GM12878 (cell line): Measurements from ENCODE around the gene EMSY. TPM values are rescaled to one million over a fixed set of nuclear protein-coding genes. Genes with fewer than 3 reads are reported as not detected.

Experiments used
- ATAC-seq: fragments of 200-7000 bp; cut with Tn5 transposase; 3 replicates; pipeline ENCODE4 v1.9.1; 2020; ENCODE audit warnings: mild to moderate bottlenecking, moderate library complexity
- BruUV-seq: library from RNA; stranded (reverse); fragments of 400-500 nt; replicated peaks from 2 replicates; lab custom pipeline; 2021; lab: Mats Ljungman, UMichigan
- CTCF ChIA-PET: fragments of 300-600 bp; sonication (Branson Sonifier 250); formaldehyde crosslinking; extraction: SDS; loops from one replicate; lab custom pipeline; 2021; ENCODE audit warnings: inconsistent platforms; lab: Yijun Ruan, JAX
- POLR2A ChIA-PET: fragments of 350-600 bp; formaldehyde crosslinking; extraction: SDS; loops from one replicate; lab custom pipeline; 2021; ENCODE audit warnings: inconsistent platforms; lab: Charles Lee
- RAD21 ChIA-PET: fragments of 300-600 bp; sonication (Branson Sonifier 250); formaldehyde crosslinking; loops from one replicate; lab custom pipeline; 2023; ENCODE audit warnings: antibody characterized with exemption; ENCODE audit not compliant: unreplicated experiment; lab: Charles Lee
- SMC1A ChIA-PET: fragments of 300-600 bp; sonication (Branson Sonifier 250); formaldehyde crosslinking; loops from one replicate; lab custom pipeline; 2023; ENCODE audit not compliant: unreplicated experiment, uncharacterized antibody; lab: Charles Lee
- DNase-seq: peaks from one replicate; pipeline ENCODE4 v3.0.0-alpha.2; 2011; ENCODE audit warnings: low read depth, low spot score
- FAIRE-seq: peaks from 3 replicates; lab custom pipeline; 2011; peaks lifted over from hg19 to GRCh38; lab: Jason Lieb, UNC
- H2AFZ ChIP-seq: 2 replicates; pipeline ENCODE4 v1.6.0; 2011; ENCODE audit warnings: low read depth, low read length, control low read depth; ENCODE audit not compliant: control insufficient read depth
- H3K27ac ChIP-seq: 2 replicates; pipeline ENCODE4 v1.5.1; 2011; ENCODE audit warnings: control low read depth; ENCODE audit not compliant: control insufficient read depth, insufficient read depth
- H3K27me3 ChIP-seq, 2 experiments: replicated peaks in 1 of 2; 2 replicates each; pipeline versions ENCODE4 v1.6.0 to v1.6.1; 2011; ENCODE audit warnings: low read length in 1 of 2; ENCODE audit not compliant: control insufficient read depth in 2 of 2, insufficient read depth in 2 of 2
- H3K36me3 ChIP-seq, 2 experiments: 2 replicates each; pipeline ENCODE4 v1.5.1; 2011; ENCODE audit warnings: low read length in 1 of 2; ENCODE audit not compliant: control insufficient read depth in 2 of 2, insufficient read depth in 2 of 2
- H3K4me1 ChIP-seq: 2 replicates; pipeline ENCODE4 v1.6.1; 2011; ENCODE audit warnings: mild to moderate bottlenecking, low read length, moderate library complexity, mixed read lengths; ENCODE audit not compliant: control insufficient read depth, insufficient read depth
- H3K4me2 ChIP-seq: 2 replicates; pipeline ENCODE4 v1.6.0; 2011; ENCODE audit warnings: control low read depth; ENCODE audit not compliant: control insufficient read depth, insufficient read depth
- H3K4me3 ChIP-seq: fragments of 200-600 bp; sonication (generic); 2 replicates; pipeline ENCODE4 v1.5.1; 2016
- H3K79me2 ChIP-seq: 2 replicates; pipeline ENCODE4 v1.6.0; 2011; ENCODE audit warnings: low read length; ENCODE audit not compliant: control insufficient read depth, insufficient read depth
- H3K9ac ChIP-seq: 2 replicates; pipeline ENCODE4 v1.8.0; 2011; ENCODE audit warnings: low read length, control low read depth, mixed read lengths; ENCODE audit not compliant: control insufficient read depth, insufficient read depth
- H3K9me3 ChIP-seq: replicated peaks from 3 replicates; pipeline ENCODE4 v1.5.1; 2011; ENCODE audit warnings: mild to moderate bottlenecking, low read length; ENCODE audit not compliant: control insufficient read depth, insufficient read depth
- H4K20me1 ChIP-seq: 2 replicates; pipeline ENCODE4 v1.6.0; 2011; ENCODE audit not compliant: control insufficient read depth, insufficient read depth
- BRCA1 ChIP-seq: IDR thresholded peaks from 2 replicates; pipeline ENCODE4 v1.6.1; 2011; ENCODE audit warnings: low read depth, low read length, improper control_type of control experiment
- KAT2A ChIP-seq: conservative IDR thresholded peaks from 2 replicates; pipeline ENCODE4 v1.6.1; 2011; ENCODE audit warnings: low read depth, low read length; ENCODE audit not compliant: control insufficient read depth
- MTA3 ChIP-seq: IDR thresholded peaks from 2 replicates; pipeline ENCODE4 v1.6.1; 2012; ENCODE audit warnings: low read length, inconsistent platforms, borderline replicate concordance
- NFYB ChIP-seq: IDR thresholded peaks from 2 replicates; pipeline ENCODE4 v1.6.1; 2011; ENCODE audit warnings: low read depth, mild to moderate bottlenecking, low read length, improper control_type of control experiment, moderate library complexity; ENCODE audit not compliant: insufficient read depth
- RB1 ChIP-seq: fragments of 450-650 bp; formaldehyde crosslinking; IDR thresholded peaks from 2 replicates; pipeline ENCODE4 v1.6.1; 2017; ENCODE audit warnings: mild to moderate bottlenecking, borderline replicate concordance
- SP1 ChIP-seq: IDR thresholded peaks from one replicate; pipeline ENCODE4 v1.6.1; 2011; ENCODE audit warnings: low read depth, low read length
- SPI1 ChIP-seq: IDR thresholded peaks from 2 replicates; pipeline ENCODE4 v1.6.1; 2011; ENCODE audit warnings: low read depth, mild to moderate bottlenecking, low read length, moderate library complexity, borderline replicate concordance; ENCODE audit not compliant: insufficient read depth
- ZNF24 ChIP-seq: fragments of 450-650 bp; IDR thresholded peaks from 2 replicates; pipeline ENCODE4 v1.6.1; 2017; ENCODE audit warnings: antibody characterized with exemption, mild to moderate bottlenecking
- WGBS: methylation state at CpG from one replicate; pipeline ENCODE4 v1.1.6; 2016; ENCODE audit warnings: low lambda C conversion rate; ENCODE audit not compliant: insufficient replicate concordance, insufficient coverage; ENCODE audit errors: missing lambda C conversion rate; 5-methylcytosine and 5-hydroxymethylcytosine counted together
- in situ Hi-C: fragments of 300-500 bp; cut with MboI; formaldehyde crosslinking; loops from 9 replicates; pipeline ENCODE4 v1.14.3; 2018; ENCODE audit warnings: mixed read lengths
- intact Hi-C: fragments of 100-400 bp; cut with micrococcal nuclease; formaldehyde crosslinking; loops from one replicate; pipeline ENCODE4 v1.14.2; 2022; ENCODE audit not compliant: unreplicated experiment
- polyA plus RNA-seq, 11 experiments: library from polyadenylated mRNA; depleted of rRNA in 4 of 11; unstranded in 6 of 11; stranded (reverse) in 5 of 11; fragments of >200 nt; fragmentation: Nextera tagmentation in 4 of 11; fragmentation: Illumina TruSeq in 1 of 11; extraction: Ambion mirVana in 4 of 11; extraction: Trizol in 1 of 11; gene quantifications; 1 replicate in 1 of 11; 2 replicates in 10 of 11; pipeline versions ENCODE4 v1.2.1 to v1.2.3, GENCODE V29; 2011 to 2016; ENCODE audit warnings: inconsistent platforms in 2 of 11, missing spikeins in 2 of 11, low read depth in 1 of 11
- total RNA-seq, 4 experiments: library from RNA; depleted of rRNA in 3 of 4; stranded (reverse); fragments of >200 nt in 3 of 4; fragmentation: Illumina TruSeq in 1 of 4; extraction: Trizol in 1 of 4; gene quantifications; 2 replicates each; pipeline versions ENCODE4 v1.2.1 to v1.2.3, GENCODE V29; 2013 to 2021
- TF ChIP-seq, protein P1 (sequence below): fragments of 450-650 bp; formaldehyde crosslinking; IDR thresholded peaks from 2 replicates; pipeline ENCODE4 v1.4.0; 2022; ENCODE audit warnings: mild to moderate bottlenecking, moderate library complexity

Gene EMSY
- total and polyA plus RNA-seq, 10 of the 15 experiments (the other 5 are each of a cell fraction or from before 2014, with no cell fraction given): 9.3 to 26.9 (median 13.0) TPM

DNA sequence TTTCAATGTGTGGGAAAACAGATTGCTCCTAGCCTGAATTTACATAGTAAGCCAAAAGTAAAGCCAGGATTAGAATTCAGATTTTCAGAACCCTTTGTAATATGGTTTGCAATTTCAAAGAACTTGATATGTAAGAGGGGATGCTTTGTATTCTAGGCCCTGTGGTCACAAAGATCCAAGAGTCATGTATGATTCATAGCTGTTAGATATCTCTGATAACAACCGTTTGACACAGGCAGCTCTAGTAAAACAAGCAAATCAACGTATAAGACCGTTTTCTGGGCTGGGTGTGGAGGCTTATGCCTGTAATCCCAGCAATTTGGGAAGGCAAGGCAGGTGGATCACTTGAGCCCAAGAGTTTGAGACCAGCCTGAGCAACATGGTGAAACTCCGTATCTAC, 79.6 kb downstream of the EMSY start:
- POLR2A ChIA-PET: no interaction called here
- peaks cover 0 to 11% of the 10 kb centered on the region in 2 experiments; a peak in 2 of 4 replicates for H3K36me3 ChIP-seq
- DNase-seq: no peak
- TF ChIP-seq BRCA1 (no peak), SPI1 (no peak), SP1 (no peak), KAT2A (no peak), MTA3 (no peak), RB1 (no peak), NFYB (no peak), ZNF24 (no peak)
- TF ChIP-seq, protein P1, sequence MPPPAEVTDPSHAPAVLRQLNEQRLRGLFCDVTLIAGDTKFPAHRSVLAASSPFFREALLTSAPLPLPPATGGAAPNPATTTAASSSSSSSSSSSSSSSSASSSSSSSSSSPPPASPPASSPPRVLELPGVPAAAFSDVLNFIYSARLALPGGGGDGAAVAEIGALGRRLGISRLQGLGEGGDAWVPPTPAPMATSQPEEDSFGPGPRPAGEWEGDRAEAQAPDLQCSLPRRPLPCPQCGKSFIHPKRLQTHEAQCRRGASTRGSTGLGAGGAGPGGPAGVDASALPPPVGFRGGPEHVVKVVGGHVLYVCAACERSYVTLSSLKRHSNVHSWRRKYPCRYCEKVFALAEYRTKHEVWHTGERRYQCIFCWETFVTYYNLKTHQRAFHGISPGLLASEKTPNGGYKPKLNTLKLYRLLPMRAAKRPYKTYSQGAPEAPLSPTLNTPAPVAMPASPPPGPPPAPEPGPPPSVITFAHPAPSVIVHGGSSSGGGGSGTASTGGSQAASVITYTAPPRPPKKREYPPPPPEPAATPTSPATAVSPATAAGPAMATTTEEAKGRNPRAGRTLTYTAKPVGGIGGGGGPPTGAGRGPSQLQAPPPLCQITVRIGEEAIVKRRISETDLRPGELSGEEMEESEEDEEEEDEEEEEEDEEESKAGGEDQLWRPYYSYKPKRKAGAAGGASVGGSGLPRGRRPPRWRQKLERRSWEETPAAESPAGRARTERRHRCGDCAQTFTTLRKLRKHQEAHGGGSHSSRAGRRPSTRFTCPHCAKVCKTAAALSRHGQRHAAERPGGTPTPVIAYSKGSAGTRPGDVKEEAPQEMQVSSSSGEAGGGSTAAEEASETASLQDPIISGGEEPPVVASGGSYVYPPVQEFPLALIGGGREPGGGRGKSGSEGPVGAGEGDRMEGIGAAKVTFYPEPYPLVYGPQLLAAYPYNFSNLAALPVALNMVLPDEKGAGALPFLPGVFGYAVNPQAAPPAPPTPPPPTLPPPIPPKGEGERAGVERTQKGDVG (CRISPR knock-in tag): no peak
- TF ChIP-seq, all 136 proteins: peak for 0
- no peak overlapping the region for H3K4me3 ChIP-seq
- ChIA-PET RAD21 (no interaction called here), SMC1A (interaction anchor here (1.3 kb wide), 1 partner anchor 12 kb away, joined by 5 read pairs; no protein-coding TSS in a partner anchor), CTCF (interaction anchor here (1.0 to 1.2 kb wide), 2 partner anchors 11 to 12 kb away, joined by 3 to 5 read pairs; no protein-coding TSS in a partner anchor)
- BruUV-seq: no TSS peak
- no peaks in the 10 kb centered on the region for H4K20me1 ChIP-seq
- 94% methylated on average over 4 of the region's 4 CpGs for WGBS
- ATAC-seq (no peak), FAIRE-seq (peak; percentile 44)
- no peaks in the 10 kb centered on the region for H3K4me1 ChIP-seq
- H3K27ac ChIP-seq: no peak overlapping the region
- intact Hi-C loops: no loop called here
- H3K27me3 ChIP-seq: no peaks in the 10 kb centered on the region
- in situ Hi-C loops: no loop called here
- H3K9ac ChIP-seq: no peak overlapping the region
- no peak overlapping the region for H3K4me2 ChIP-seq
- no peak overlapping the region for H2AFZ ChIP-seq
- H3K79me2 ChIP-seq: no peaks in the 10 kb centered on the region
- no peaks in the 10 kb centered on the region for H3K9me3 ChIP-seq
